Mesodermal cell (in vitro differentiated cells): ENCODE data around the gene ARID1A. TPM values are rescaled to one million over a fixed set of nuclear protein-coding genes. Genes with fewer than 3 reads are reported as not detected.
A peak's percentile ranks its signal among the peaks of the same experiment; 100 is the strongest.
"Not testable (repeated sequence)": the region's sequence is repeated elsewhere in the genome, so short reads cannot be mapped to it uniquely, and the experiment has no call there.

Experiments
- H3K27ac ChIP-seq: 2 replicates; pipeline ENCODE4 v1.7.0; 2013; ENCODE audit warnings: mild to moderate bottlenecking, low read depth, low read length, moderate library complexity; ENCODE audit not compliant: severe bottlenecking
- H3K36me3 ChIP-seq: 2 replicates; pipeline ENCODE4 v1.7.1; 2013; ENCODE audit warnings: mild to moderate bottlenecking, low read length, moderate library complexity; ENCODE audit not compliant: control insufficient read depth, insufficient read depth
- H3K4me1 ChIP-seq: one replicate; pipeline ENCODE4 v1.7.1; 2013; ENCODE audit warnings: mild to moderate bottlenecking, low read length; ENCODE audit not compliant: insufficient read depth, control insufficient read depth, poor library complexity, severe bottlenecking
- H3K4me3 ChIP-seq: 2 replicates; pipeline ENCODE4 v1.7.0; 2013; ENCODE audit warnings: low read length, control low read depth, mild to moderate bottlenecking; ENCODE audit not compliant: insufficient read depth, poor library complexity, severe bottlenecking; ENCODE audit errors: extremely low read depth
- H3K9me3 ChIP-seq: 2 replicates; pipeline ENCODE4 v1.7.1; 2013; ENCODE audit warnings: mild to moderate bottlenecking, low read length, moderate library complexity; ENCODE audit not compliant: control insufficient read depth
- WGBS, 2 experiments: methylation state at CpG; one replicate each; pipeline ENCODE4 v1.1.5; 2013; ENCODE audit warnings: missing lambda C conversion rate in 2 of 2; ENCODE audit not compliant: insufficient coverage in 2 of 2; 5-methylcytosine and 5-hydroxymethylcytosine counted together
- polyA plus RNA-seq, 2 experiments: library from polyadenylated mRNA; stranded (reverse); fragments of 50-300 nt; gene quantifications; one replicate each; pipeline ENCODE4 v1.2.3, GENCODE V29; 2013

Gene ARID1A
- polyA plus RNA-seq (2013, experiment 1 of 2): 59.9 TPM
- polyA plus RNA-seq (2013, experiment 2 of 2): 51.2 TPM

DNA sequence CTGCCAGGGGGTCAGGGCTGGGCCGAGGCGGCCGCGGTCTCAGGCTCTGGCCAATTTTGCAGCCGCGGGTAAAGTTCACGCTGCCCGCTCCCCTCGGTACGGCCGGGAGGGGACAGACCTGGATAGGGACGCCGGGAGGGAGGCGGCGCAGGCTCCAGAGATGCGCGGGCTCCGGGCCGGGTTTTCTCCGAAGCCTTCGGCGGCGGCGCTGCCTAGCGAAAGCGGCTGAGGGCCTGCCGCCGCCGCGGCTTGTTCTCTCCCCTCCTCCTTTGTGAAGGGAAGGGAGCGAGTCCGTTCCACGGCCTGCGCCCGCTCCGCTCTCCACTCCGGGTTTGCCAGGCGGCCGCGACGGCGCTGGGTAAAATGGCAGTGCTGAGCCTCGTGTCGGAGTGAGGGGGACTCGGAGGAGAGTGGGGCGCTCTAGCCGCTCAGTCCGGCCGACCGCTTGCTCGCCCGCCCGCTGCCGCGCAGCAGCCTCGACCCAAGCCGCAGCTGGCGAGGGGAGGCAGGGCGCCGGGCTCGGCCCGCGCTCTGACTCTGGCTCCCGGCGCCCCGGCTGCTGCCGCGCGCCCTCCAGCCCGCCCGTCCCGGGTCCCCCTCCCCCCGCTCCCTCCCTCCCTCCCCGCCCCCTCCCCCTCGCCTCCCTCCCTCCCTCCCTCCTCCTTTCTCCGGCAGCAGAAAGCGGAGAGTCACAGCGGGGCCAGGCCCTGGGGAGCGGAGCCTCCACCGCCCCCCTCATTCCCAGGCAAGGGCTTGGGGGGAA is at the start of gene ARID1A:
ARID1A (plus strand) TSS at position 660 of the 763 bp plus-strand sequence. CDS start 389 bp downstream, outside the sequence.
- Histone ChIP-seq H3K36me3 (peaks cover 9% of the 10 kb centered on the region), H3K4me1 (peaks cover 28% of the 10 kb centered on the region), H3K27ac (peak within 1 kb of the TSS; percentile 99), H3K9me3 (no peaks in the 10 kb centered on the region), H3K4me3 (peak within 1 kb of the TSS; percentile 91)
- WGBS, 2 experiments: 0% methylated on average over 30 to 45 of the region's 80 CpGs

DNA sequence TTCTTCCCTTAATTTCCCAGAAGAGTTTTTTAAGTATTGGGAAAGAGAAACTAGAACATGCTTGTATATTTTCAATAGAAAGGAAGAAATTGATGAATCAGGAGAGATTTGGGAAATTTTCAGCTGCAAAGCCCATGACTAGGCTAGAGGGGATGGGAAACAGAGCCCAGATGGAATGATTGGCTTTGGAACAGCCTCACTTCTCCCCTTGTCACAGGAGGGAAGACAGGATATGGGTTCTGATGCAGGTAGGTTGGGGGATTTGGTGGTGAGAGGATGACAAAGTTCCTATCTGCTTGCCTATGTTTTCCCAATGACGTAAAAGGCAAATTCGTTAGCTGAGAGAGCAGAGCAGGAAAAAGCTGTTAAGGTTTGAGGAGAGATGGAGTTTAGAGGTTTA is 31.0 kb upstream of the ARID1A start:
- Histone ChIP-seq H3K36me3 (no peaks in the 10 kb centered on the region), H3K4me1 (no peaks in the 10 kb centered on the region), H3K4me3 (no peak overlapping the region), H3K27ac (no peak overlapping the region), H3K9me3 (no peaks in the 10 kb centered on the region)
- 78% methylated on average over 1 of the region's 2 CpGs; no CpG with 5 or more reads in 1 of the 2 experiments for WGBS, 2 experiments

DNA sequence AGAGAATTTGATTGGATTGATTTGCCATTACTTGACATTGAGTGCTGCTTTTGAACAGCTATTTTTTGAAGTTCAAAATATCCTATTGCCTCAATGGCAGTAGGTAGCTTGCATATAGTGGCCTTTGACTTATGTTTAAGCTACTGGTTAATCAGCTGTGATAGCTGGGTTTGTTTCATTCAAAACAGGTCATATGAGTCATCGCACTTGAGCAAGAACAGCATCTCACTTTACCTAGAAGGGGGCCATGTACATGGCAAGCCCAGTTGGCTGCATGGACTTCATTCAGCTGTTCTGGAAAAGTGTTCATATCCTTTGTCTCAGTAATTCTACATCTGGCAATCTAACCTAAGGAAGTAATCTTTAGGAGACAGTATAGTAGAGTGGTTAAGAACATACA is 29.0 kb upstream of the ARID1A start:
- H3K36me3 ChIP-seq: no peaks in the 10 kb centered on the region
- no peak overlapping the region for H3K27ac ChIP-seq
- H3K4me1 ChIP-seq: no peaks in the 10 kb centered on the region
- H3K9me3 ChIP-seq: no peaks in the 10 kb centered on the region
- H3K4me3 ChIP-seq: no peak overlapping the region
- no CpG with 5 or more reads among the region's 1 CpG for WGBS, 2 experiments

- H3K4me3 ChIP-seq, H3K4me1 ChIP-seq, H3K27ac ChIP-seq, H3K9me3 ChIP-seq, H3K36me3 ChIP-seq: not testable (repeated sequence)
- WGBS, 2 experiments: no CpG with 5 or more reads among the region's 4 CpGs
These were observed 27.6 kb upstream of the ARID1A start for GRCh38 chr1:26668106-26668786.

- H3K4me3 ChIP-seq: no peak overlapping the region
- WGBS, 2 experiments: 46 to 60% methylated on average over 8 to 9 of the region's 9 CpGs
- no peaks in the 10 kb centered on the region for H3K9me3 ChIP-seq
- H3K36me3 ChIP-seq: no peaks in the 10 kb centered on the region
- H3K27ac ChIP-seq: no peak overlapping the region
- peaks cover 6% of the 10 kb centered on the region for H3K4me1 ChIP-seq
These were observed 18.3 kb upstream of the ARID1A start for GRCh38 chr1:26677306-26678115.

DNA sequence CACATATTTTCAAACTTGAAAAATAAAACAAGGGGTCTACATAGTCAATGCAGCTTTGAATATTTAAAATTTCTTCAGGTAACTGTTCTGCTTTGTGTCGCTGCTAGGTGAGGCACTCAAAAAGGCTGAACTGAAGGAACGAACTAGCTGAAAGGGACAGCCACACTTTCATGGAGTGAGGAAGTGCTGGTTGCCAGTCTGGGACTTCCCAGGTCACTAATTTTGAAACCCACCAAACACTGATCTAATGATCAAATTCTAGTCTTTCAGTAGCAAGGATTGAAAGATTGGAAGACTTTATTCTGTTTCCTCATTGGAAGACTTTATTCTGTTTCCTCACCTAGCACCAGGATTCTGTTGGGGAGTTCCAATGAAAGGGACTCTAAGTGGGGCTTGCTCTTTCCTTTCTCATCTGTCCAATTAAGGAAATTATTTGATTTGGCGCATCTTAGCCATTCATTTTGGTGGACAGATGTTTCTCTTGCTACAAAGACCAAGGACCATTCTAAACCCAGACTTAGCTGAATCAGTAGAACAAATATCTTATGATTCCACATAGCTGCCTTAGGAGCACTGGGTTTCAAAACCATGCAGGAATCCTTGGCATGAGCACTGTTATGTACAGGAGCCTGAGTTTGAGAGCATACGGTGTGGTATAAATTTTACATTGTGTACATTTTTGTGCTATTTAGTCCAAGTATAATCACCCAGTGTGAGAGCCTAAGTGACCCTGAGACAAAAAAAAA is 10.9 kb upstream of the ARID1A start:
- no peaks in the 10 kb centered on the region for H3K9me3 ChIP-seq
- H3K36me3 ChIP-seq: no peaks in the 10 kb centered on the region
- H3K4me3 ChIP-seq: no peak overlapping the region
- H3K27ac ChIP-seq: no peak overlapping the region
- 81 to 92% methylated on average over 2 to 3 of the region's 4 CpGs for WGBS, 2 experiments
- peaks cover 7% of the 10 kb centered on the region for H3K4me1 ChIP-seq

DNA sequence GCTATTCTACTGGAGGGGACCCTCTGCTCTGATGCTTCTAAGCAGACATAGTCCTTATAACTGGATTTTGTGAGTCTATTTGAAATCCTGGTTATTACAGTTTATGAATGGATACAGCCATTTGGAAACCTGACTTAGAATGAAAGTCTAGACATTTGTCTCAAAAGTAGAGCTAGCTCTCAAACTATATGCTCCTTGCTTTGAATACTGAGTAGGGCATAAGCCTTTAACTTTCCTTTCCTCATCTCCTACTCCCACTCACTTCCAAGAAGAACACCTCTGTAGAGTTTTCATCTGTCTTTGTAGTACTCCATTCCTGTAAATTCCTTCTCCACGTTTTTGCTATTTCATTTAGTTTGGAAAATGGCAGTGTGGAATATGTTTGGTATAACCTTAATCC is 9.0 kb upstream of the ARID1A start:
- no CpG with 5 or more reads among the region's 1 CpG for WGBS, 2 experiments

GRCh38 chr1:26689504-26689903 is 6.3 kb upstream of the ARID1A start:
- no peak overlapping the region for H3K27ac ChIP-seq
- no peaks in the 10 kb centered on the region for H3K9me3 ChIP-seq
- H3K4me3 ChIP-seq: no peak overlapping the region
- 96 to 100% methylated on average over 4 of the region's 9 CpGs for WGBS, 2 experiments
- H3K4me1 ChIP-seq: peaks cover 25% of the 10 kb centered on the region
- no peaks in the 10 kb centered on the region for H3K36me3 ChIP-seq

More for the DNA sequence above, 9.0 kb upstream of the ARID1A start:
- Histone ChIP-seq H3K4me1 (peaks cover 15% of the 10 kb centered on the region), H3K9me3 (no peaks in the 10 kb centered on the region), H3K36me3 (no peaks in the 10 kb centered on the region), H3K27ac (no peak overlapping the region), H3K4me3 (no peak overlapping the region)

DNA sequence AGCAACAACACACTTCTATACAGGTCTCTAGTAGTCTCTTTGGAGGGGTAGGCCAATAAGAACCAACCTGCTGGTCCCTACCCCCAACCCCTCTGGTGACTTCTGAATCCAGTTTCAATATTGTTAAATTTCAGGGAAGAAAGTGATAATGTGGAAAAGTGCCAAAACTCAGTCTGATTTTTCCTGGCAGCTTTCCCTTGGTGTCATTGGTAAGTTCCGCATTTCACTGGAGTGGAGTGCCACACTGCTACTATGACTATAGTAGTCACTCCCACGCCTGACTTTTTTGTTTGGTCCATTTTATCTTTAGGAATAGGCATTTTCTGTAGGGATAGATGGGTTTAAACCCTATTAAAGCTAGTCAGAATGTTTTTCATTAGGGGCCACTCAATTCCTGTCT is 5.7 kb upstream of the ARID1A start:
- Histone ChIP-seq H3K4me1 (peaks cover 25% of the 10 kb centered on the region), H3K36me3 (no peaks in the 10 kb centered on the region), H3K4me3 (no peak overlapping the region), H3K27ac (peak overlapping the region; percentile 52), H3K9me3 (no peaks in the 10 kb centered on the region)
- WGBS, 2 experiments: 89 to 100% methylated on average over 1 of the region's 2 CpGs

DNA sequence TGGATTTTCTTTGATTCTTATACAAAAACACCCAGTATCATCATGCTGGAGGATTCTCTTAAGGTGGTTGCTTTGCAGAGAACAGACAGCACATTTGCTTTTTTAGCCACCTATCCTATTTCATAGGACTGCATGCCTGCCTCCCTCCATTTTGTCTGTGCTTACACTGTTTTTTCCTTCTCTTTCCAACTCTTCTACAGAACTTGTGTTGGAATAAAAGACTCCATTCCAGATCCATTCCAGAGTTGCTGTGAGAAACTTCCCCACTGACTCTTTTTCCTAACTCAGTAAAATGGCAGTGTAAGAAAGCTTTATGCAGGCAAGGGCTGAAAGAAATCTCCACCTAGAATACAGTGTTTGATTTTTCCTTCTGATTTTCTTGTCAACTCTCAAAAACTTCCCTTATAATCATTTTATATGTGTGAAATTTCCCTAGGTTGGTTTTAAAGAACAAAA is 5.2 kb upstream of the ARID1A start:
- Histone ChIP-seq H3K9me3 (no peaks in the 10 kb centered on the region), H3K36me3 (no peaks in the 10 kb centered on the region), H3K4me1 (peaks cover 25% of the 10 kb centered on the region), H3K27ac (peak overlapping the region; percentile 52), H3K4me3 (no peak overlapping the region)
